SK-N-SH (cell line): ENCODE results near the gene NTM. TPM values are rescaled to one million over a fixed set of nuclear protein-coding genes. Genes with fewer than 3 reads are reported as not detected.

Experiments
- CTCF ChIA-PET: fragments of 300-600, 350-600 bp; formaldehyde crosslinking; extraction: SDS; loops from one replicate; lab custom pipeline; 2021; lab: Yijun Ruan, JAX
- POLR2A ChIA-PET: fragments of 350-600 bp; sonication (Branson Sonifier 250); formaldehyde crosslinking; extraction: SDS; loops from one replicate; lab custom pipeline; 2020; ENCODE audit warnings: antibody characterized with exemption, inconsistent platforms; lab: Yijun Ruan, JAX
- DNase-seq: peaks from one replicate; pipeline ENCODE4 v3.0.0; 2012
- H2AFZ ChIP-seq: fragments of 200-600 bp; sonication (generic); 2 replicates; pipeline ENCODE4 v1.8.1; 2016; ENCODE audit warnings: antibody characterized with exemption, mild to moderate bottlenecking, low read depth
- H3F3A ChIP-seq: fragments of 200-600 bp; sonication (generic); replicated peaks from 2 replicates; pipeline ENCODE3; 2016; ENCODE audit warnings: antibody characterized with exemption, mild to moderate bottlenecking; ENCODE audit not compliant: insufficient read depth
- H3K27ac ChIP-seq, 2 experiments: fragments of 200-500 bp in 1 of 2; fragments of 200-600 bp in 1 of 2; sonication (Bioruptor generic) in 1 of 2; sonication (generic), shearing (Covaris generic) in 1 of 2; 2 replicates each; pipeline versions ENCODE4 v1.5.1 to v1.6.1; 2014 to 2016; ENCODE audit warnings: low read depth in 2 of 2, inconsistent platforms in 1 of 2, low read length in 1 of 2, mild to moderate bottlenecking in 1 of 2, mixed read lengths in 1 of 2
- H3K27me3 ChIP-seq: fragments of 200-600 bp; sonication (generic), shearing (Covaris generic); 2 replicates; pipeline ENCODE4 v1.6.1; 2016; ENCODE audit warnings: mixed run types; ENCODE audit not compliant: insufficient read depth
- H3K36me3 ChIP-seq, 2 experiments: fragments of 200-500 bp in 1 of 2; fragments of 200-600 bp in 1 of 2; sonication (Bioruptor generic) in 1 of 2; sonication (generic) in 1 of 2; replicated peaks in 1 of 2; 2 replicates each; pipeline versions ENCODE3 to v1.5.1; 2014 to 2016; ENCODE audit warnings: low read length in 1 of 2, mild to moderate bottlenecking in 1 of 2; ENCODE audit not compliant: insufficient read depth in 2 of 2, control insufficient read depth in 1 of 2
- H3K4me1 ChIP-seq, 2 experiments: fragments of 200-500 bp in 1 of 2; fragments of 200-600 bp in 1 of 2; sonication (Bioruptor generic) in 1 of 2; sonication (generic), shearing (Covaris generic) in 1 of 2; 2 replicates each; pipeline versions ENCODE4 v1.5.1 to v1.6.1; 2014 to 2016; ENCODE audit warnings: low read depth in 1 of 2, low read length in 1 of 2, mixed run types in 1 of 2; ENCODE audit not compliant: insufficient read depth in 2 of 2, control insufficient read depth in 1 of 2
- H3K4me2 ChIP-seq: fragments of 200-600 bp; sonication (generic), shearing (Covaris generic); 2 replicates; pipeline ENCODE4 v1.6.1; 2017; ENCODE audit warnings: mixed run types
- H3K4me3 ChIP-seq, 2 experiments: fragments of 200-500 bp in 1 of 2; fragments of 200-600 bp in 1 of 2; sonication (Bioruptor generic) in 1 of 2; sonication (generic), shearing (Covaris generic) in 1 of 2; 2 replicates each; pipeline versions ENCODE4 v1.5.1 to v1.8.1; 2014 to 2016; ENCODE audit warnings: low read depth in 2 of 2, inconsistent platforms in 1 of 2, low read length in 1 of 2, mild to moderate bottlenecking in 1 of 2, mixed read lengths in 1 of 2, moderate library complexity in 1 of 2
- H3K79me2 ChIP-seq: fragments of 200-600 bp; sonication (generic); 2 replicates; pipeline ENCODE4 v1.8.1; 2017; ENCODE audit warnings: mild to moderate bottlenecking; ENCODE audit not compliant: insufficient read depth
- H3K9ac ChIP-seq: fragments of 200-600 bp; sonication (generic); 2 replicates; pipeline ENCODE4 v1.6.1; 2017; ENCODE audit warnings: mixed run types
- H3K9me2 ChIP-seq: fragments of 200-600 bp; sonication (generic); 2 replicates; pipeline ENCODE4 v1.6.1; 2017; ENCODE audit warnings: mixed run types
- H3K9me3 ChIP-seq: fragments of 200-600 bp; sonication (generic); 2 replicates; pipeline ENCODE4 v1.6.1; 2017; ENCODE audit warnings: mixed run types, mild to moderate bottlenecking, moderate library complexity
- H4K20me1 ChIP-seq: fragments of 200-600 bp; sonication (generic); 2 replicates; pipeline ENCODE4 v1.6.1; 2017; ENCODE audit warnings: mild to moderate bottlenecking, mixed run types; ENCODE audit not compliant: insufficient read depth
- CHD2 ChIP-seq: fragments of 150-350 bp; IDR thresholded peaks from 2 replicates; pipeline ENCODE4 v1.6.1; 2018; ENCODE audit warnings: low read length; ENCODE audit not compliant: partially characterized antibody
- EZH2phosphoT487 ChIP-seq: fragments of 200-600 bp; sonication (generic); IDR thresholded peaks from 2 replicates; pipeline ENCODE4 v1.6.1; 2017; ENCODE audit warnings: low read depth, mixed run types, mild to moderate bottlenecking, antibody characterized with exemption, moderate library complexity, borderline replicate concordance
- FOSL2 ChIP-seq: IDR thresholded peaks from 2 replicates; pipeline ENCODE4 v1.4.0; 2012; ENCODE audit warnings: low read depth, mild to moderate bottlenecking, moderate library complexity, borderline replicate concordance
- FOXJ3 ChIP-seq: sonication (generic); formaldehyde crosslinking; IDR thresholded peaks from 2 replicates; pipeline ENCODE4 v1.5.1; 2020; ENCODE audit warnings: mild to moderate bottlenecking, missing genetic modification reagents
- FOXM1 ChIP-seq: IDR thresholded peaks from 2 replicates; pipeline ENCODE4 v1.4.0; 2012; ENCODE audit warnings: low read depth, mild to moderate bottlenecking
- GATA2 ChIP-seq: sonication (generic); formaldehyde crosslinking; IDR thresholded peaks from 2 replicates; pipeline ENCODE4 v1.5.0; 2020; ENCODE audit warnings: mild to moderate bottlenecking, missing genetic modification reagents
- MEF2A ChIP-seq: IDR thresholded peaks from 2 replicates; pipeline ENCODE4 v1.4.0; 2012; ENCODE audit warnings: low read depth, borderline replicate concordance
- MXI1 ChIP-seq: IDR thresholded peaks from 2 replicates; pipeline ENCODE4 v1.6.1; 2012; ENCODE audit warnings: mild to moderate bottlenecking, low read depth, low read length, improper control_type of control experiment
- POLR2AphosphoS5 ChIP-seq: IDR thresholded peaks from 2 replicates; pipeline ENCODE4 v1.6.1; 2012; ENCODE audit warnings: low read depth, low read length
- RAD21 ChIP-seq: IDR thresholded peaks from 2 replicates; pipeline ENCODE4 v1.6.1; 2012; ENCODE audit warnings: mild to moderate bottlenecking, low read length
- RFX5 ChIP-seq: IDR thresholded peaks from 2 replicates; pipeline ENCODE4 v1.6.1; 2012; ENCODE audit warnings: mild to moderate bottlenecking, improper control_type of control experiment, low read length
- RXRA ChIP-seq: IDR thresholded peaks from 2 replicates; pipeline ENCODE4 v1.4.0; 2012; ENCODE audit warnings: low read depth, mild to moderate bottlenecking, borderline replicate concordance
- SIN3A ChIP-seq: IDR thresholded peaks from 2 replicates; pipeline ENCODE4 v1.6.1; 2012; ENCODE audit warnings: low read depth, mild to moderate bottlenecking, low read length, moderate library complexity, borderline replicate concordance
- SMC3 ChIP-seq: IDR thresholded peaks from 2 replicates; pipeline ENCODE4 v1.6.1; 2012; ENCODE audit warnings: low read depth, low read length, improper control_type of control experiment
- TAF1 ChIP-seq: IDR thresholded peaks from 2 replicates; pipeline ENCODE4 v1.6.1; 2012; ENCODE audit warnings: low read depth, mild to moderate bottlenecking, low read length, moderate library complexity, borderline replicate concordance
- TCF12 ChIP-seq: IDR thresholded peaks from 2 replicates; pipeline ENCODE4 v1.4.0; 2012
- TEAD4 ChIP-seq: IDR thresholded peaks from 2 replicates; pipeline ENCODE4 v1.4.0; 2012; ENCODE audit warnings: mild to moderate bottlenecking, borderline replicate concordance; ENCODE audit not compliant: insufficient read depth
- YY1 ChIP-seq: IDR thresholded peaks from 2 replicates; pipeline ENCODE4 v1.4.0; 2012; ENCODE audit warnings: low read depth, mild to moderate bottlenecking
- WGBS: methylation state at CpG from one replicate; pipeline ENCODE4 v1.1.6; 2017; ENCODE audit warnings: low lambda C conversion rate; 5-methylcytosine and 5-hydroxymethylcytosine counted together
- polyA plus RNA-seq, 3 experiments: library from polyadenylated mRNA; depleted of rRNA; stranded (reverse); fragments of >200 nt; gene quantifications; 2 replicates each; pipeline ENCODE4 v1.2.3, GENCODE V29; 2012
- TF ChIP-seq, protein P1 (sequence below): fragments of 150-350 bp; IDR thresholded peaks from 2 replicates; pipeline ENCODE4 v1.6.1; 2016; ENCODE audit warnings: mild to moderate bottlenecking, low read depth, low read length
- TF ChIP-seq, protein P2 (sequence below): IDR thresholded peaks from 2 replicates; pipeline ENCODE4 v1.4.0; 2012; ENCODE audit warnings: low read depth
- TF ChIP-seq, protein P3 (sequence below): IDR thresholded peaks from 2 replicates; pipeline ENCODE4 v1.4.0; 2012; ENCODE audit warnings: low read depth, borderline replicate concordance
- TF ChIP-seq, protein P4 (sequence below): fragments of 150-350 bp; IDR thresholded peaks from 2 replicates; pipeline ENCODE4 v1.6.1; 2017; ENCODE audit warnings: antibody characterized with exemption, low read length, low read depth, borderline replicate concordance
- TF ChIP-seq, protein P5 (sequence below): IDR thresholded peaks from 2 replicates; pipeline ENCODE4 v1.6.1; 2012; ENCODE audit warnings: mild to moderate bottlenecking, low read depth, low read length, moderate library complexity

Gene NTM
- polyA plus RNA-seq, 1 of the 3 experiments (the other 2 are of a cell fraction) = 20.0 TPM

DNA sequence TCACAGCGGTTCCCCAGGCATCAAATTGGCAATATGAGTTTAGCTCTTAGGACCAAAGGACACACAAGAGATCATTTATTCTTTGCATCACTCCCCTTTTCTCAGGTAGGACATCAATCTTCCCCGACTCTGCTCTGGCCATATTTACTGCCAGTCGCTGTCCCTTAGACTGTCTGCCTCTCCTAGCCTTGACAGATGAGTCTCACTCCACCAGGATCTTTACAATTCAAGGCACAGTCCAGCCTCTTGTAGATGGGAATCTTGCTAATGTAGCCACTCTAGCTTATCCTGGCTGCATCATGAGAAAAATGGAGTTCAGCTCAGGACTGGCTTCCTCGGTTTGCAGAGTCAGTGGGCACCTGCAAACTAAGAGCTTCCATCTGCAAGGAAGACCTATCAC lies 915.2 kb downstream of the NTM start:
- no peaks in the 10 kb centered on the region for H3K4me1 ChIP-seq
- POLR2A ChIA-PET = no interaction called here
- no peak overlapping the region for H3K9ac ChIP-seq
- no peak overlapping the region for H2AFZ ChIP-seq
- H3K27me3 ChIP-seq = no peaks in the 10 kb centered on the region
- CTCF ChIA-PET = interaction anchor here (0.7 kb wide), 1 partner anchor 28 kb away, joined by 3 read pairs; no protein-coding TSS in a partner anchor
- H3K4me3 ChIP-seq = no peak overlapping the region
- H3F3A ChIP-seq = no peaks in the 10 kb centered on the region
- H3K4me2 ChIP-seq = no peak overlapping the region
- no peaks in the 10 kb centered on the region for H3K9me2 ChIP-seq
- H3K79me2 ChIP-seq = no peaks in the 10 kb centered on the region
- 68% methylated on average over 4 of the region's 4 CpGs for WGBS
- DNase-seq = no peak
- no peaks in the 10 kb centered on the region for H4K20me1 ChIP-seq
- TF ChIP-seq SMC3 = no peak
- no peak for TF ChIP-seq MEF2A
- TF ChIP-seq CHD2 = no peak
- no peak for TF ChIP-seq FOXM1
- TF ChIP-seq POLR2AphosphoS5 = no peak
- TF ChIP-seq, protein P1, sequence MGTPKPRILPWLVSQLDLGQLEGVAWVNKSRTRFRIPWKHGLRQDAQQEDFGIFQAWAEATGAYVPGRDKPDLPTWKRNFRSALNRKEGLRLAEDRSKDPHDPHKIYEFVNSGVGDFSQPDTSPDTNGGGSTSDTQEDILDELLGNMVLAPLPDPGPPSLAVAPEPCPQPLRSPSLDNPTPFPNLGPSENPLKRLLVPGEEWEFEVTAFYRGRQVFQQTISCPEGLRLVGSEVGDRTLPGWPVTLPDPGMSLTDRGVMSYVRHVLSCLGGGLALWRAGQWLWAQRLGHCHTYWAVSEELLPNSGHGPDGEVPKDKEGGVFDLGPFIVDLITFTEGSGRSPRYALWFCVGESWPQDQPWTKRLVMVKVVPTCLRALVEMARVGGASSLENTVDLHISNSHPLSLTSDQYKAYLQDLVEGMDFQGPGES = no peak
- TF ChIP-seq, protein P2, sequence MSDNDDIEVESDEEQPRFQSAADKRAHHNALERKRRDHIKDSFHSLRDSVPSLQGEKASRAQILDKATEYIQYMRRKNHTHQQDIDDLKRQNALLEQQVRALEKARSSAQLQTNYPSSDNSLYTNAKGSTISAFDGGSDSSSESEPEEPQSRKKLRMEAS = no peak
- no peaks in the 10 kb centered on the region for H3K36me3 ChIP-seq
- no peaks in the 10 kb centered on the region for H3K9me3 ChIP-seq
- no peak overlapping the region for H3K27ac ChIP-seq

DNA sequence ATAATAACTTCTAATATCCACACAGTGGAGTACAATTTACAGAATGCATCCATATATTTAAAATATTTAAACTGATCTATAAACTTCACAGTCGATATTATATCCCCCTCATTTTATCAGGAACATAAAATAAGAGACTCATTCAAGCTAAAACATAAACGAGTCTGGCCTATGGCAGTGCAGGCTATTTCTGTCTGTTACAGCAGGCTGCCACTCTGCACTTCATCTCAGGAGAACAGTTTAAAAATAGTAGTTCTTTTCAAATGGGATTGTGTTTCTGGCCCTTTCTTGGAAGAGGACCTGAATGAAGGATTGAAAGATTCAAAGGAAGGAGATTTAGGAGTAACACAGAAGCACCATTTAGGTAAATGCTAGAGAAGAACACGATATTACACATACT lies 915.7 kb downstream of the NTM start:
- Histone ChIP-seq H3F3A (no peaks in the 10 kb centered on the region), H3K9me2 (no peaks in the 10 kb centered on the region), H3K4me2 (no peak overlapping the region), H3K36me3 (no peaks in the 10 kb centered on the region), H3K9ac (no peak overlapping the region), H3K79me2 (no peaks in the 10 kb centered on the region), H2AFZ (no peak overlapping the region), H3K9me3 (no peaks in the 10 kb centered on the region), H3K4me1 (no peaks in the 10 kb centered on the region), H3K27ac (no peak overlapping the region), H3K27me3 (no peaks in the 10 kb centered on the region), H3K4me3 (no peak overlapping the region), H4K20me1 (no peaks in the 10 kb centered on the region)
- no peak for DNase-seq
- WGBS = 53% methylated on average over 3 of the region's 3 CpGs
- CTCF ChIA-PET = interaction anchor here (0.7 kb wide), 1 partner anchor 27 kb away, joined by 3 read pairs; no protein-coding TSS in a partner anchor
- POLR2A ChIA-PET = no interaction called here
- TF ChIP-seq SIN3A = no peak
- no peak for TF ChIP-seq FOXJ3 (CRISPR knock-in tag)
- TF ChIP-seq RAD21 = no peak
- no peak for TF ChIP-seq RXRA
- TF ChIP-seq EZH2phosphoT487 = no peak
- TF ChIP-seq SMC3 = no peak
- TF ChIP-seq POLR2AphosphoS5 = no peak
- TF ChIP-seq TAF1 = no peak
- TF ChIP-seq FOSL2 = no peak
- TF ChIP-seq, protein P3, sequence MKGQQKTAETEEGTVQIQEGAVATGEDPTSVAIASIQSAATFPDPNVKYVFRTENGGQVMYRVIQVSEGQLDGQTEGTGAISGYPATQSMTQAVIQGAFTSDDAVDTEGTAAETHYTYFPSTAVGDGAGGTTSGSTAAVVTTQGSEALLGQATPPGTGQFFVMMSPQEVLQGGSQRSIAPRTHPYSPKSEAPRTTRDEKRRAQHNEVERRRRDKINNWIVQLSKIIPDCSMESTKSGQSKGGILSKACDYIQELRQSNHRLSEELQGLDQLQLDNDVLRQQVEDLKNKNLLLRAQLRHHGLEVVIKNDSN = no peak
- TF ChIP-seq GATA2 (CRISPR knock-in tag) = no peak
- TF ChIP-seq FOXM1 = no peak
- TF ChIP-seq YY1 = no peak
- no peak for TF ChIP-seq RFX5
- no peak for TF ChIP-seq MXI1
- no peak for TF ChIP-seq TEAD4
- TF ChIP-seq, protein P4, sequence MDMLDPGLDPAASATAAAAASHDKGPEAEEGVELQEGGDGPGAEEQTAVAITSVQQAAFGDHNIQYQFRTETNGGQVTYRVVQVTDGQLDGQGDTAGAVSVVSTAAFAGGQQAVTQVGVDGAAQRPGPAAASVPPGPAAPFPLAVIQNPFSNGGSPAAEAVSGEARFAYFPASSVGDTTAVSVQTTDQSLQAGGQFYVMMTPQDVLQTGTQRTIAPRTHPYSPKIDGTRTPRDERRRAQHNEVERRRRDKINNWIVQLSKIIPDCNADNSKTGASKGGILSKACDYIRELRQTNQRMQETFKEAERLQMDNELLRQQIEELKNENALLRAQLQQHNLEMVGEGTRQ = no peak
- TF ChIP-seq, protein P5, sequence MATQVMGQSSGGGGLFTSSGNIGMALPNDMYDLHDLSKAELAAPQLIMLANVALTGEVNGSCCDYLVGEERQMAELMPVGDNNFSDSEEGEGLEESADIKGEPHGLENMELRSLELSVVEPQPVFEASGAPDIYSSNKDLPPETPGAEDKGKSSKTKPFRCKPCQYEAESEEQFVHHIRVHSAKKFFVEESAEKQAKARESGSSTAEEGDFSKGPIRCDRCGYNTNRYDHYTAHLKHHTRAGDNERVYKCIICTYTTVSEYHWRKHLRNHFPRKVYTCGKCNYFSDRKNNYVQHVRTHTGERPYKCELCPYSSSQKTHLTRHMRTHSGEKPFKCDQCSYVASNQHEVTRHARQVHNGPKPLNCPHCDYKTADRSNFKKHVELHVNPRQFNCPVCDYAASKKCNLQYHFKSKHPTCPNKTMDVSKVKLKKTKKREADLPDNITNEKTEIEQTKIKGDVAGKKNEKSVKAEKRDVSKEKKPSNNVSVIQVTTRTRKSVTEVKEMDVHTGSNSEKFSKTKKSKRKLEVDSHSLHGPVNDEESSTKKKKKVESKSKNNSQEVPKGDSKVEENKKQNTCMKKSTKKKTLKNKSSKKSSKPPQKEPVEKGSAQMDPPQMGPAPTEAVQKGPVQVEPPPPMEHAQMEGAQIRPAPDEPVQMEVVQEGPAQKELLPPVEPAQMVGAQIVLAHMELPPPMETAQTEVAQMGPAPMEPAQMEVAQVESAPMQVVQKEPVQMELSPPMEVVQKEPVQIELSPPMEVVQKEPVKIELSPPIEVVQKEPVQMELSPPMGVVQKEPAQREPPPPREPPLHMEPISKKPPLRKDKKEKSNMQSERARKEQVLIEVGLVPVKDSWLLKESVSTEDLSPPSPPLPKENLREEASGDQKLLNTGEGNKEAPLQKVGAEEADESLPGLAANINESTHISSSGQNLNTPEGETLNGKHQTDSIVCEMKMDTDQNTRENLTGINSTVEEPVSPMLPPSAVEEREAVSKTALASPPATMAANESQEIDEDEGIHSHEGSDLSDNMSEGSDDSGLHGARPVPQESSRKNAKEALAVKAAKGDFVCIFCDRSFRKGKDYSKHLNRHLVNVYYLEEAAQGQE = no peak
- no peak for TF ChIP-seq TCF12
